Mesendoderm (in vitro differentiated cells): ENCODE measurements around the gene C1QTNF1.

Experiments used
- DNase-seq: peaks from one replicate; pipeline ENCODE4 v3.0.0; 2013
- H2AK5ac ChIP-seq: 2 replicates; pipeline ENCODE4 v1.6.1; 2013; ENCODE audit warnings: low read length, inconsistent platforms
- H2BK120ac ChIP-seq: 2 replicates; pipeline ENCODE4 v1.6.1; 2013; ENCODE audit warnings: low read depth, mild to moderate bottlenecking, low read length, moderate library complexity, mixed read lengths
- H2BK15ac ChIP-seq: replicated peaks from 2 replicates; pipeline ENCODE4 v1.6.1; 2013; ENCODE audit warnings: low read depth, mild to moderate bottlenecking, moderate library complexity
- H2BK5ac ChIP-seq: 2 replicates; pipeline ENCODE4 v1.6.1; 2013; ENCODE audit warnings: low read length, inconsistent platforms
- H3K18ac ChIP-seq: 2 replicates; pipeline ENCODE4 v1.6.1; 2013; ENCODE audit warnings: mild to moderate bottlenecking, low read length, mixed read lengths
- H3K23ac ChIP-seq: one replicate; pipeline ENCODE4 v1.6.1; 2013; ENCODE audit warnings: low read length
- H3K27ac ChIP-seq: 2 replicates; pipeline ENCODE4 v1.5.1; 2013; ENCODE audit warnings: low read depth, mild to moderate bottlenecking, inconsistent platforms, low read length, moderate library complexity
- H3K27me3 ChIP-seq: 2 replicates; pipeline ENCODE4 v1.6.1; 2013; ENCODE audit warnings: low read length, control low read depth, mild to moderate bottlenecking, inconsistent platforms; ENCODE audit not compliant: insufficient read depth, poor library complexity
- H3K36me3 ChIP-seq: 2 replicates; pipeline ENCODE4 v1.6.1; 2013; ENCODE audit warnings: low read length, inconsistent platforms; ENCODE audit not compliant: control insufficient read depth, insufficient read depth
- H3K4ac ChIP-seq: one replicate; pipeline ENCODE4 v1.6.1; 2013; ENCODE audit warnings: low read depth, mild to moderate bottlenecking, low read length, moderate library complexity
- H3K4me1 ChIP-seq: 2 replicates; pipeline ENCODE4 v1.6.1; 2013; ENCODE audit warnings: low read depth, low read length, inconsistent platforms; ENCODE audit not compliant: control insufficient read depth
- H3K4me2 ChIP-seq: 2 replicates; pipeline ENCODE4 v1.6.1; 2013; ENCODE audit warnings: low read length
- H3K4me3 ChIP-seq: 2 replicates; pipeline ENCODE4 v1.5.1; 2013; ENCODE audit warnings: mild to moderate bottlenecking, low read length
- H3K56ac ChIP-seq: one replicate; pipeline ENCODE4 v1.6.1; 2013; ENCODE audit warnings: low read length
- H3K79me1 ChIP-seq: 2 replicates; pipeline ENCODE4 v1.6.1; 2013; ENCODE audit warnings: low read length, inconsistent platforms
- H3K79me2 ChIP-seq: 2 replicates; pipeline ENCODE4 v1.6.1; 2013; ENCODE audit warnings: mild to moderate bottlenecking, low read length; ENCODE audit not compliant: control insufficient read depth, insufficient read depth
- H3K9ac ChIP-seq: 2 replicates; pipeline ENCODE4 v1.6.1; 2013; ENCODE audit warnings: low read length, inconsistent platforms
- H4K5ac ChIP-seq: one replicate; pipeline ENCODE4 v1.6.1; 2013; ENCODE audit warnings: low read length
- H4K8ac ChIP-seq: one replicate; pipeline ENCODE4 v1.6.1; 2013; ENCODE audit warnings: low read depth, mild to moderate bottlenecking, control low read depth, low read length, moderate library complexity
- WGBS: extraction: QIAGEN DNeasy Blood & Tissue Kit; methylation state at CpG from one replicate; pipeline ENCODE4 v1.1.7; 2013; ENCODE audit warnings: low lambda C conversion rate, missing lambda C conversion rate; ENCODE audit not compliant: insufficient coverage; ENCODE audit errors: extremely low coverage; 5-methylcytosine and 5-hydroxymethylcytosine counted together

The C1QTNF1 gene

DNA sequence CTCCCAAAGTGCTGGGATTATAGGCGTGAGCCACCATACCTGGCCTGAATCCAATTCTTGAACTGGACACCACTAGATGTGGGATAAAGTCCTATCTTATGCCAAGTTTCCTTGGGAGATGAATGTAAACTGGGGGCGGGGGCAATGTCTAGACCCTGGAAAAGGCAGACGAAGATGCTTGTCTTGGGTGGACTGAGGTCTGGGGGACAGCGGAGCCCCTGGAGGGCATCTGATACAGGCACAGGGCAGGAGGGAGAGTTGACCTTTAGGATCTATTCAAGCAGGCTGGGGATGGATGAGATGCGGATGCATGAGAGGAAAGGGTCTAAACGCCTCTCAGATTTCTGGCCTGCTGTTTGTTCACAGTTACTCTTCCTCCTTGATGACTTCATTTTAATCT lies 11.7 kb downstream of the C1QTNF1 start:
- Histone ChIP-seq H3K36me3 (no peaks in the 10 kb centered on the region), H3K23ac (no peak overlapping the region), H3K27me3 (no peaks in the 10 kb centered on the region), H3K18ac (no peak overlapping the region), H3K56ac (no peak overlapping the region), H2AK5ac (no peak overlapping the region), H3K9ac (no peak overlapping the region), H2BK120ac (no peak overlapping the region), H2BK5ac (no peak overlapping the region), H4K5ac (no peak overlapping the region), H3K79me1 (no peaks in the 10 kb centered on the region), H2BK15ac (no peak overlapping the region), H3K4me2 (no peak overlapping the region), H3K4ac (no peak overlapping the region), H3K4me1 (no peaks in the 10 kb centered on the region), H3K4me3 (no peak overlapping the region), H4K8ac (no peak overlapping the region), H3K27ac (no peak overlapping the region), H3K79me2 (no peaks in the 10 kb centered on the region)
- no peak for DNase-seq
- no CpG with 5 or more reads among the region's 6 CpGs for WGBS

DNA sequence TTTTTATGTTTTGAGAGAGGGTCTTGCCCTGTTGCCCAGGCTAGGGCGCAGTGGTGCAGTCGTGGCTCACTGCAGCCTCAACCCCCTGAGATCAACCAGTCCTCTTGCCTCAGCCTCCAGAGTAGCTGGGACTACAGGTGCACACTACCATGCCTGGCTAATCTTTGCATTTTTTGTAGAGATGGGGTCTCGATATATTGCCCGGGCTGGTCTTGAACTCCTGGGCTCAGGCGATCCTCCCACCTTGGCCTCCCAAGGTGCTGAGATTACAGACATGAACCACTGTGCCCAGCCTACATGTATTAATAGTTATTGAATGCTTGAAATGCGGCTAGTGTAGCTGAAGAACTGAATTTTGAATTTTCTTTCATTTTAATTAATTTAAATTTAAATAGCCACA lies 12.2 kb downstream of the C1QTNF1 start:
- H3K36me3 ChIP-seq: no peaks in the 10 kb centered on the region
- H3K27ac ChIP-seq: no peak overlapping the region
- H3K4ac ChIP-seq: no peak overlapping the region
- H3K79me1 ChIP-seq: no peaks in the 10 kb centered on the region
- no peak overlapping the region for H2BK120ac ChIP-seq
- no peaks in the 10 kb centered on the region for H3K79me2 ChIP-seq
- no peaks in the 10 kb centered on the region for H3K4me1 ChIP-seq
- WGBS: no CpG with 5 or more reads among the region's 6 CpGs
- no peak overlapping the region for H4K5ac ChIP-seq
- no peak overlapping the region for H3K4me2 ChIP-seq
- H3K56ac ChIP-seq: no peak overlapping the region
- H3K4me3 ChIP-seq: no peak overlapping the region
- H3K23ac ChIP-seq: no peak overlapping the region
- H2BK5ac ChIP-seq: no peak overlapping the region
- no peak overlapping the region for H4K8ac ChIP-seq
- DNase-seq: no peak
- H2AK5ac ChIP-seq: no peak overlapping the region
- H3K18ac ChIP-seq: no peak overlapping the region
- H2BK15ac ChIP-seq: no peak overlapping the region
- H3K27me3 ChIP-seq: no peaks in the 10 kb centered on the region
- H3K9ac ChIP-seq: no peak overlapping the region

DNA sequence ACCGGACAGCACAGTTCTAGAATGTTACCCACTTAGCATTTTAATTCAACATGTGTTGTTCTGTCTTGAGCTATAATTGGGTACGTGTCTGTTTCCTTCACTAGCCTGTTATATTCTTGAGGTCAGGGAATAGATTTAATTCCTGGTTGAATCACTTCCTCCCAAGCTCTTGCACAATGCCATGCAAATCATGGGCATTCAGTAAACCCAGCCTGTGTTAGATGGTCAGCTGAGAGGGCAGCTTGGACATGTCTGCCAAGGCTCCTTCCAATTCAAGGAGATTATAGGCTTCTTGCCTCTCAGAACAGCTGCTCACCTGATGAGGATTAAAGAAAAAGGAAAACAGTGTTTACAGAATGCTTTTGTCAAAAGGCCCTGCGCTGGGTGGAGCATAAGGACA lies 12.6 kb downstream of the C1QTNF1 start:
- Histone ChIP-seq H3K4me3 (no peak overlapping the region), H3K4me1 (no peaks in the 10 kb centered on the region), H3K27ac (no peak overlapping the region), H3K4ac (no peak overlapping the region), H2BK120ac (no peak overlapping the region), H3K79me2 (no peaks in the 10 kb centered on the region), H3K23ac (no peak overlapping the region), H2BK15ac (no peak overlapping the region), H3K56ac (no peak overlapping the region), H2AK5ac (no peak overlapping the region), H4K5ac (no peak overlapping the region), H3K27me3 (no peaks in the 10 kb centered on the region), H3K4me2 (no peak overlapping the region), H3K9ac (no peak overlapping the region), H3K18ac (no peak overlapping the region), H4K8ac (no peak overlapping the region), H3K79me1 (no peaks in the 10 kb centered on the region), H2BK5ac (no peak overlapping the region), H3K36me3 (no peaks in the 10 kb centered on the region)
- no CpG with 5 or more reads among the region's 3 CpGs for WGBS
- DNase-seq: no peak

DNA sequence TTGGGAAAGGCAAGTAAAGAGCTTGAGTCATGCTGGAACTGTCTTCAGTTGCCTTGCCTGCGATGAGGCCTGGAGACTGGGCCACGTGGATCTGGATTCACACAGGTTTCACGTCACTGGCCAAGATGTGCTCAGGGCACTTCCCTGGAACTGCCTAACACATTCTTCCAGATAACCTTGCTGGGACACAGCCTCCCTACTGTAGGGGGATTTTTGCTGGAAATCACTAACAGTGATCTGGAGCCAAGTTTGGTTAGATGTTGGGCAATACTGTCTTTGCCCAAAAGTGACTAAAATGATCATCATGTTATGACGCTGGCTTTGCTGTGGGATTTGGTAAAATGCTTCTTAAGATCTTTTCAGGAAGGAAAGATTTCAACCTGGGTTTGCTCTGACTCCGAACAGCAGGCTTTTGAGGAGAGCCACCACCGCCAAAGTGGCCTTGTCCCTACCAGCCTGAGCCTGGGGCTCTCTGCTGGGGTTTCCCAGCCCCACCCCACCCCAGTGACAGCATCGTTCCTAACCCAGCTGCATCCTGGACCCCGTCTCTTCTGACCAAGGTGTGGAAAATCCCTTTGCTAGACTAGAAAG lies 14.7 kb downstream of the C1QTNF1 start:
- no peak overlapping the region for H3K4me3 ChIP-seq
- DNase-seq: no peak
- no peaks in the 10 kb centered on the region for H3K36me3 ChIP-seq

DNA sequence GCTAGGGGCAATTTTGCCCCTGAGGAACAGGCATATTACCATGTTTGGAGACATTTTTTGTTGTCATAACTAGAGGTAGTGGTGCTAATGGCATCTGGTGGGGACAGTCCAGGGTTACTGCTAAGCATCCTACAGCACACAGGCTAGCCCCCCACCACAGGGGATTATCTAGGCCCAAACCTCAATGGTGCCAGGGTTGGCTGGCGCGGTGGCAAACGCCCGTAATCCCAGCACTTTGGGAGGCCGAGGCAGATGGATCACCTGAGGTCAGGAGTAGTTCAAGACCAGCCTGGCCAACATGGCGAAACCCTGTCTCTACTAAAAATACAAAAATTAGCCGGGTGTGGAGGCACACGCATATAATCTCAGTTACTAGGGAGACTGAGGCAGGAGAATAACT lies 15.2 kb downstream of the C1QTNF1 start:
- no peak overlapping the region for H3K27ac ChIP-seq
- no peak for DNase-seq
- H4K8ac ChIP-seq: no peak overlapping the region

More for the DNA sequence above, 14.7 kb downstream of the C1QTNF1 start:
- H3K18ac ChIP-seq: no peak overlapping the region
- H3K4ac ChIP-seq: no peak overlapping the region
- no peak overlapping the region for H3K9ac ChIP-seq
- no peak overlapping the region for H3K27ac ChIP-seq
- H3K79me1 ChIP-seq: no peaks in the 10 kb centered on the region
- no peaks in the 10 kb centered on the region for H3K4me1 ChIP-seq
- no peak overlapping the region for H4K8ac ChIP-seq
- H3K27me3 ChIP-seq: no peaks in the 10 kb centered on the region
- H4K5ac ChIP-seq: no peak overlapping the region
- no peak overlapping the region for H2BK5ac ChIP-seq
- WGBS: no CpG with 5 or more reads among the region's 8 CpGs
- H2BK120ac ChIP-seq: no peak overlapping the region
- no peak overlapping the region for H3K4me2 ChIP-seq
- no peak overlapping the region for H3K56ac ChIP-seq
- no peaks in the 10 kb centered on the region for H3K79me2 ChIP-seq
- no peak overlapping the region for H3K23ac ChIP-seq
- no peak overlapping the region for H2AK5ac ChIP-seq
- no peak overlapping the region for H2BK15ac ChIP-seq

DNA sequence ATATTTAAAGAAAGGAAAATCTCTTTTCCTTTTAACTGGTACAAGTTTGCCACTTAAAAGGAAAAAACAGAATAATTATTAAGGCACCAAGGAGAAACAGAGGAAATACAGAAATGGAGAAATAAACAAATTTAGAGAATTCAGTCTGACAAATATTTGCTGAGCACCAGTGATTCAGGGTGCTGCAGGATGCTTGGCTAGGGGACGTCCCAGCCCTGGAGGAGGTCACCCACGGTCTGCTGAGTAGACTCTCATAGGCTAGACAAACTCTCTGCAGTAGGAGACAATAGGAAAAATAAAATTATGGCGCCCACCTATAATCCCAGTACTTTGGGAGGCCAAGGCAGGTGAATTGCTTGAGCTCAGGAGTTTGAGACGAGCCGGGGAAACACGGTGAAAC lies 15.9 kb downstream of the C1QTNF1 start:
- Histone ChIP-seq H3K27ac (no peak overlapping the region), H3K36me3 (no peaks in the 10 kb centered on the region), H4K5ac (no peak overlapping the region), H2BK15ac (no peak overlapping the region), H3K4me2 (no peak overlapping the region), H3K4me1 (no peaks in the 10 kb centered on the region), H3K4me3 (no peak overlapping the region), H3K23ac (no peak overlapping the region), H2BK5ac (no peak overlapping the region), H3K79me1 (no peaks in the 10 kb centered on the region), H4K8ac (no peak overlapping the region), H3K79me2 (no peaks in the 10 kb centered on the region), H2AK5ac (no peak overlapping the region), H2BK120ac (no peak overlapping the region), H3K4ac (no peak overlapping the region), H3K18ac (no peak overlapping the region), H3K9ac (no peak overlapping the region), H3K56ac (no peak overlapping the region), H3K27me3 (no peaks in the 10 kb centered on the region)
- no peak for DNase-seq
- WGBS: no CpG with 5 or more reads among the region's 6 CpGs

More for the DNA sequence above, 15.2 kb downstream of the C1QTNF1 start:
- no peak overlapping the region for H2BK120ac ChIP-seq
- H3K9ac ChIP-seq: no peak overlapping the region
- no peaks in the 10 kb centered on the region for H3K4me1 ChIP-seq
- H3K4me3 ChIP-seq: no peak overlapping the region
- H3K79me1 ChIP-seq: no peaks in the 10 kb centered on the region
- H3K56ac ChIP-seq: no peak overlapping the region
- no peaks in the 10 kb centered on the region for H3K79me2 ChIP-seq
- no peak overlapping the region for H3K18ac ChIP-seq
- H2BK5ac ChIP-seq: no peak overlapping the region
- H2BK15ac ChIP-seq: no peak overlapping the region
- H4K5ac ChIP-seq: no peak overlapping the region
- no peak overlapping the region for H3K4ac ChIP-seq
- no peak overlapping the region for H3K4me2 ChIP-seq
- H3K36me3 ChIP-seq: no peaks in the 10 kb centered on the region
- H3K23ac ChIP-seq: no peak overlapping the region
- no peaks in the 10 kb centered on the region for H3K27me3 ChIP-seq
- no peak overlapping the region for H2AK5ac ChIP-seq
- WGBS: no CpG with 5 or more reads among the region's 8 CpGs
